D721Med (cell line): ENCODE data around the gene KLB.
"Not testable (repeated sequence)": the region's sequence is repeated elsewhere in the genome, so short reads cannot be mapped to it uniquely, and the experiment has no call there.

Experiments used
- DNase-seq: peaks from one replicate; pipeline ENCODE4 v3.0.0; 2011; ENCODE audit warnings: low spot score; ENCODE audit not compliant: insufficient read length
- FAIRE-seq: peaks from 2 replicates; lab custom pipeline; 2011; peaks lifted over from hg19 to GRCh38; lab: Jason Lieb, UNC
- CTCF ChIP-seq: IDR thresholded peaks from 2 replicates; pipeline ENCODE4 v1.5.1; 2012; ENCODE audit warnings: mild to moderate bottlenecking, control low read depth; ENCODE audit not compliant: insufficient read depth; ENCODE audit errors: missing control alignments

KLB gene

DNA sequence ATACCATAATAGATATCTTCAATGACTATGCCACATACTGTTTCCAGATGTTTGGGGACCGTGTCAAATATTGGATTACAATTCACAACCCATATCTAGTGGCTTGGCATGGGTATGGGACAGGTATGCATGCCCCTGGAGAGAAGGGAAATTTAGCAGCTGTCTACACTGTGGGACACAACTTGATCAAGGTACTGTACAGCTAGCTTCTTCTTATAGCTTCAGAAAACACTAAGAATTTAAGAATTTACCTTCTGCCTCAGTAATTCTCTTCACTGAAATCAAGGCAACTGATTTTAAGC, 805 bp downstream of the KLB start:
- no peak for FAIRE-seq
- no peak for DNase-seq
- TF ChIP-seq CTCF, result no peak

GRCh38 chr4:39410415-39410814, 3.7 kb downstream of the KLB start:
- TF ChIP-seq CTCF, result peak; percentile 37
- DNase-seq (no peak), FAIRE-seq (no peak)

GRCh38 chr4:39411561-39411960, 4.8 kb downstream of the KLB start:
- not testable (repeated sequence) for DNase-seq, FAIRE-seq

DNA sequence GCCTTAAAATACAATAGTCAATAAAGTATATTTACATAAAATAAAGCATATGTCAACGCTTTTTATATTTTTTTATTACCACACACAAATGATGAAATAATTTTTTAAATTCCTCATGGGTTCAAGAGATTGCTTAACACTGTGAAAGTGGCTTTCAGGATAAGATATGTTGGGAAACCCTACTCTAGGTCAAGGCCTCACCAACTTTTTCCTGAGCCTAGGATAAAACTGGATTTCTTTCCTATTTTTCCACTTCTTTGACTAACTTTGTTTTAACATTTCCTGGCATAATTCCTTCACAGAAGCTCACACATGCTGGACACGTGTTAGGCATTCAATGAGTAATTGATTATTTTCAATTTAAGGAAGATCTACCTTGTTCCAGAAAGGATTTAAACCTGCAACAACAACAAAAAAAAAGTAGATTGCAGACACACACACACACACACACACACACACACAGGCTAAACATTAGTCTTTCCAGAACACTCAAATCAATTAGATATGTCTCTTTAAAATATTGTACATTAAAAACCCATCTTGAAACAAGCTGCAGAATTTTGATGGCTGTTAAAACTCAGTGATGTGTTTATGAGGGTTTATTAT, 9.1 kb downstream of the KLB start:
- no peak for DNase-seq
- FAIRE-seq, result no peak
- no peak for TF ChIP-seq CTCF

DNA sequence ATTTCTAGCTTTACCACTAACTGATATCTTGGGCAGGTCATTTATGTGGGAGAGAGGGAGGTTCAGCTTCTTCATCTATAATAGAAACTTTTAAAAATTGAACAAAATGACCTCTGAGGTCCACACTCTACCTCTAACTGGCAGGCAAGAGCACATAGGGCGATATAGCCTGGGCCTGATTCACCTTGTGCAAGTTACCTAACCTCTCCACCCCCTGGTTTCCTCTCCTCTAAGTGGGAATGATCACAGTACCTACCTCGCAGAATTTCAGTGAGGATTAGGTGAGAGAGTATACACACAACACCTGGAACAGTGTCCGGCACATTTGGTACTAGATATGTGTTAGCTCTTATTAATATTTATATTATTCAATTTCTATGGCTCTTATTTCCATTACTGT, 15.5 kb downstream of the KLB start:
- DNase-seq, result no peak
- no peak for TF ChIP-seq CTCF

GRCh38 chr4:39425297-39425696, 18.6 kb downstream of the KLB start:
- not testable (repeated sequence) for DNase-seq, FAIRE-seq

More for the DNA sequence above, 15.5 kb downstream of the KLB start:
- no peak for FAIRE-seq

DNA sequence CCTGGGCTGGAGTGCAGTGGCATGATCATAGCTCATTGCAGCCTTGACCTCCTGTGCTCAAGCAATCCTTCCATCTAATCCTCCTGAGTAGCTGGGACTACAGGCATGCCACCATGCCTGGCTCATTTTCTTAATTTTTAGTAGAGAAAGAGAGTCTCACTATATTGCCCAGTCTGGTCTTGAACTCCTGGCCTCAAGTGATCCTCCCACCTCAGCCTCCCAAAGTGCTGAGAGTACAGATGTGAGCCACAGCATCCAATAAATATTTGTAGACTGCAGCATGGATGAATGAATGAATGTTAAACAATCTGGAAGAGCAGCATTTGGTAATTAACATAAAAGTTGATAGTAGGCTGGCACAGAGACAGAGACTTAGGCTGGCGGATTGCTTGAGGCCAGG, 20.0 kb downstream of the KLB start:
- DNase-seq, result no peak
- no peak for FAIRE-seq
- TF ChIP-seq CTCF, result no peak

GRCh38 chr4:39427520-39428114, 20.9 kb downstream of the KLB start:
- FAIRE-seq (no peak), DNase-seq (no peak)
- TF ChIP-seq CTCF, result no peak
